Activated CD8-positive, alpha-beta memory T cell treated with anti-CD3 and anti-CD28 coated beads, Interleukin-2, amount 10 ng/mL, durations not matched to agents 7 days and 5 days (primary cell): ENCODE measurements around the gene GFOD1. TPM values are rescaled to one million over a fixed set of nuclear protein-coding genes. Genes with fewer than 3 reads are reported as not detected.
"Not testable (repeated sequence)": the region's sequence is repeated elsewhere in the genome, so short reads cannot be mapped to it uniquely, and the experiment has no call there.

Experiments
- ATAC-seq: fragments of 150-1000 bp; cut with Tn5 transposase; one replicate; pipeline ENCODE4 v1.10.0; 2021; ENCODE audit warnings: moderate library complexity
- CTCF ChIA-PET: fragments of 350-600 bp; sonication (Branson Sonifier 250); formaldehyde crosslinking; loops from one replicate; lab custom pipeline; 2021; ENCODE audit warnings: antibody characterized with exemption; lab: Charles Lee
- DNase-seq: peaks from one replicate; pipeline ENCODE4 v3.0.0-alpha.2; 2020
- H3K27ac Mint-ChIP-seq: one replicate; pipeline ENCODE4 v1.8.0; 2021; ENCODE audit warnings: mild to moderate bottlenecking, mixed read lengths
- H3K27me3 Mint-ChIP-seq: one replicate; pipeline ENCODE4 v1.8.0; 2021; ENCODE audit warnings: mixed read lengths
- H3K36me3 Mint-ChIP-seq: one replicate; pipeline ENCODE4 v1.8.0; 2021; ENCODE audit warnings: mild to moderate bottlenecking, mixed read lengths
- H3K4me1 Mint-ChIP-seq: one replicate; pipeline ENCODE4 v1.8.0; 2021; ENCODE audit warnings: mixed read lengths
- H3K4me3 Mint-ChIP-seq: one replicate; pipeline ENCODE4 v1.8.0; 2021; ENCODE audit warnings: mild to moderate bottlenecking, moderate library complexity, mixed read lengths
- H3K9me3 Mint-ChIP-seq: one replicate; pipeline ENCODE4 v1.8.0; 2022; ENCODE audit warnings: low read depth, mixed read lengths
- total RNA-seq, 2 experiments: library from RNA; stranded (reverse); gene quantifications; one replicate each; pipeline ENCODE4 v1.2.3, GENCODE V29; 2021

GFOD1 gene
- total RNA-seq, 2 experiments from 2014 or later, result 10.6 to 11.6 TPM

DNA sequence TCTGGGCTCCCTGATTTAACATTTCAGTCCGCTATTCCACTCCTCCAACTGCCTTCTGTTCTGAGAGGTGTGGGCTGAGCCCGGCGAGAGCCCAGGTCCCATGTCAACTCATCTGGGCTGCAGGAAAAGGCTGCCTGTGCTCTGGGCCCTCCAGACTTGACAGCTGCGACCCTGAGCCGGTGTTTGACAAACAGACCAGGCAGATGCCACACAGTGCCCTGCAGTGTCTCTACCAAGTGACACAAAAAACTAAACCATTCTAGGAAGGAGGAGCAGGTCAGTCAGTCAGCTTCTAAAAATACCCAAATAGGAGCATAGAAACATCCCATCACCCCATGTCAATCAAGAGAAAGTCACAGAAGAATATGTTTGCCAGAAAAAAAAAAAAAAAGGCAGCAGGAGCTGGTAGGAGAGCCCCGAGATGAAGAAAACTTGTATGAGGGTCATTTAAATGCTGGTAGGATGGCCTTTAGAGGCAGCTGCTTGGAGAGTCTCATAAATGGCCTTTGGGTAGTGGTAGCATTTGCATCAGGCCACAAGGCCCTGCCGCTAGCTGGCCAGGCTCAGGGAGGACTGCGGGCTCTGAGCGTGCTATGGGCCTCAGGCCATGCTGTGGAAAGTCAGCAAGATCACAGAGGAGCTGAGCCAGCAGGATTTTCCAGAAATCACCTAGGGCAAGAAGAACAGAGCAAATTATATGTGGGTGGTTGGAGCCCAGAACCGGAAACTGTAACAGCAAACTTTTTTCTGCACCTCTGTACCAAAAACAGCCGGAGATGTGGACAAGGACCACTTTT is 36.6 kb upstream of the GFOD1 start:
- H3K36me3 Mint-ChIP-seq, result no peaks in the 10 kb centered on the region
- H3K4me3 Mint-ChIP-seq, result no peak overlapping the region
- CTCF ChIA-PET, result interaction anchor here (0.7 kb wide), 1 partner anchor 54 kb away, joined by 3 read pairs; no protein-coding TSS in a partner anchor
- no peaks in the 10 kb centered on the region for H3K9me3 Mint-ChIP-seq
- peaks cover 10% of the 10 kb centered on the region for H3K27me3 Mint-ChIP-seq
- DNase-seq (no peak), ATAC-seq (no peak)
- no peak overlapping the region for H3K27ac Mint-ChIP-seq
- H3K4me1 Mint-ChIP-seq, result peaks cover 2% of the 10 kb centered on the region

DNA sequence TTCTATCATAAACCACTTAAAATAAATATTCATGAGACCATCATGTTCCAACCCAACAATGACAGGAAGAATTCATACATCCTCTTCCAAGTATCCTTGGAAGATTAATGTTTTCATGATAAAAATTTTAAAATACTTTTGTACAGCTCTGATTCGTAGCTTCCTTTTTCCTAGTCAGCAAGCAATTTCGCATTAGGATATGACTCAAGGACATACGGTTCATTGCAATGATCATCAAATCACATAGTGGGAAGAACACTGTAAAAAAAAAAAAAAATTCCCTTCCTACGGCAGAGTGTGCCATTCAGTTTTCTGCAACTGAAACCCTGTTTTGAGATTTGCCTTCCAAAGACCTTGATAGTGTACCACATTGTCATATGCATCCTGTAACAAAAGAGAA is 35.3 kb upstream of the GFOD1 start:
- H3K4me1 Mint-ChIP-seq, result peaks cover 2% of the 10 kb centered on the region
- H3K27ac Mint-ChIP-seq, result no peak overlapping the region
- CTCF ChIA-PET, result no interaction called here
- H3K4me3 Mint-ChIP-seq, result no peak overlapping the region
- H3K9me3 Mint-ChIP-seq, result no peaks in the 10 kb centered on the region
- no peak for DNase-seq
- H3K36me3 Mint-ChIP-seq, result no peaks in the 10 kb centered on the region
- no peak for ATAC-seq
- H3K27me3 Mint-ChIP-seq, result peaks cover 14% of the 10 kb centered on the region

DNA sequence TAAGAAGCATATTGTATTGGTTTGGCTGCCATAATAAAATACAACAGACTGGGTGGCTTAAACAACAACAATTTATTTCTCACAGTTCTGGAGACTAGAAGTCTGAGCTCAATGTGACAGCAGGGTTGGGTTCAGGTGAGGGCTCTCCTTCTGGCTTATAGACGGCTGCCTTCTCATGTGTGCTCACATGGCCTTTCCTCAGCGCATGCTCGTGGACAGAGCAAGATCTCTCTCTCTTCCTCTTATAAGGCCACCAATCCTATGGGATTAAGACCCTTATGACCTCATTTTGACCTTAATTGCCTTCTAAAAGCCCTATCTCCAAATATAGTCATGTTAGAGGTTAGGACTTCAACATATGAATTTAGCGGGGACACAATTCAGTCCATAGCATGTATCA is 32.4 kb upstream of the GFOD1 start:
- ATAC-seq (no peak), DNase-seq (no peak)
- Mint-ChIP-seq H3K4me1 (no peaks in the 10 kb centered on the region), H3K27ac (no peak overlapping the region), H3K9me3 (no peaks in the 10 kb centered on the region), H3K27me3 (peaks cover 18% of the 10 kb centered on the region), H3K36me3 (no peaks in the 10 kb centered on the region), H3K4me3 (no peak overlapping the region)
- CTCF ChIA-PET, result no interaction called here

DNA sequence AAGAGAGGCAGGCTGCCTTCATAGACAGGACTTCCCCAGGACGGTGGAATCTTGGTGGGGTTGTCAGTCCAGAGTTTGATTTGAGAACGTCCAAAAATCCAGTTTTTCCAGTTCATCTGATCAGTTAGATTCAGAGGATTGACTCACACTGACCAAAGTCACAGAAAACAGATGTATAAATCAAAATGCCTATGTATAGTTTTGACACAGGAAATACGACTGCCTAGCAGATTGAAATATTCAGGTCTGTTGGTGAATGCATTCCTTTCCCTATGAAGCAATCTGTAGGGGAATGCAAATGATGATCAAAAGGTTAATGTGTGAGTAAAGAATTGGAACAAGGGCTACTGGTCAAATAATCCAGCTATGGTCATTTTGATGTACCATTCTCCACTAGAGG is 29.7 kb upstream of the GFOD1 start:
- Mint-ChIP-seq H3K27ac (no peak overlapping the region), H3K36me3 (no peaks in the 10 kb centered on the region), H3K4me3 (no peak overlapping the region), H3K27me3 (peaks cover 18% of the 10 kb centered on the region), H3K9me3 (no peaks in the 10 kb centered on the region), H3K4me1 (no peaks in the 10 kb centered on the region)
- ATAC-seq (no peak), DNase-seq (no peak)
- CTCF ChIA-PET, result no interaction called here

DNA sequence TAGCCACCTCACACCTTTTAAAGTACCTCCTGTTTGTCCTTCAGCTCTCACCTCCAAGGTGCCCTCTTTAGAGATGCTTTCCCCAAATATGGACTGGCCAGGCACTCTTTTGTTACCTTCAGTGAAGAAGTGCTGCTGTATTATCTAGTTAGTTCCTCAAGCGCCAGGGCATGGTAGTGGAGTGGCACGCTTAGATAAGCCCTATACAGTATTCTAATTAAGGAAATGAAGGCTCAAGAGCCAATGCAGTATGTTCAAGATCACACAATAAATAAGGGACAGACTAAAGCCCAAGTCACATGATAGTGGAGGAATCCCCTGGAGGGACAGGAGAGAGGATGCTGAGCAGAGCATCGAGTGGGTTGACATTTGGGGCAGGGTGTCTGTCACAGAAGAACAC is 28.5 kb upstream of the GFOD1 start:
- no peak overlapping the region for H3K4me3 Mint-ChIP-seq

DNA sequence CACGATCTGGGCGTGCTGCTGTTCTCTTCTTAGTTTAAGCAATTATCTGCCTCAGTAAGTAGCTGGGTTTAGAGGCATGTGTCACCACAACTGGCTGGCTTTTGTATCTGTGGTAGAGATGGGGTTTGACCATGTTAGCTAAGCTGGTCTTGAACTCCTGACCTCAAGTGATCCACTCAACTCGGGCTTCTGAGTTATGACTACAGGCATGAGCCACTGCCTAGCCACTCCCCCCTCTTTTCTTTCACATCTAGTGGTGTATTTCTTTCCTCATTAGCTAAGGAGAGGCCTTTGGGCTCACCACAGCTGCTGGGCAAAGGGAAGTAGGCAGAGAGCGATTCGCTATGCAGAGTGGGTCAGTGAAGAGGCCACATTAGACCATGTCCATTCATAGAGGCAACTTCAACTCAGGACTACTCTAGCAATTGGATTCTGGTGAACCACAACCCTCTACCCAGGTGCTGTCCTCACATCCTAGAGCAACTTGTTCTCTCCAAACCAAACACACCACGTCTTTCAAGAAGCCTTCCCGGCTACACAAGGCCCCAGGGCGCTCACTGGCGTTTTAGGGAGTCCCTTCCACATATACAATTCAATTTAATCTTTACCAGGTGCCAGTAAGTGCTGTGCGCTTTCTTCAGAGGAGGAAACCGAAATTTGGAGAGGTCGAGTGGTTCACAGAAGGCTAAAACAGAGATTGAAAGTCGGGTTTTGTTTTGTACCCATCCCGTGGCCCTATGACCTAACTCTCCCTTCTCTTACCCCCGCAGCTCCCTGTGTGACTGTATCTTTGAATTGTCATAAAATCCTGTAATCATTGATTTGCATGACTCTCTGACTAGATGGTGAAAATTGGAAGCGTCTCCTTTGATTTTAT is 26.5 kb upstream of the GFOD1 start:
- no peaks in the 10 kb centered on the region for H3K9me3 Mint-ChIP-seq
- H3K4me1 Mint-ChIP-seq, result no peaks in the 10 kb centered on the region
- ATAC-seq (no peak), DNase-seq (no peak)
- no peak overlapping the region for H3K27ac Mint-ChIP-seq
- no peaks in the 10 kb centered on the region for H3K36me3 Mint-ChIP-seq
- no peak overlapping the region for H3K4me3 Mint-ChIP-seq
- peaks cover 7% of the 10 kb centered on the region for H3K27me3 Mint-ChIP-seq
- CTCF ChIA-PET, result no interaction called here

More for the DNA sequence above, 28.5 kb upstream of the GFOD1 start:
- no peaks in the 10 kb centered on the region for H3K36me3 Mint-ChIP-seq
- peaks cover 18% of the 10 kb centered on the region for H3K27me3 Mint-ChIP-seq
- ATAC-seq, result no peak
- no peak for DNase-seq
- CTCF ChIA-PET, result no interaction called here
- no peak overlapping the region for H3K27ac Mint-ChIP-seq
- H3K9me3 Mint-ChIP-seq, result no peaks in the 10 kb centered on the region
- no peaks in the 10 kb centered on the region for H3K4me1 Mint-ChIP-seq

DNA sequence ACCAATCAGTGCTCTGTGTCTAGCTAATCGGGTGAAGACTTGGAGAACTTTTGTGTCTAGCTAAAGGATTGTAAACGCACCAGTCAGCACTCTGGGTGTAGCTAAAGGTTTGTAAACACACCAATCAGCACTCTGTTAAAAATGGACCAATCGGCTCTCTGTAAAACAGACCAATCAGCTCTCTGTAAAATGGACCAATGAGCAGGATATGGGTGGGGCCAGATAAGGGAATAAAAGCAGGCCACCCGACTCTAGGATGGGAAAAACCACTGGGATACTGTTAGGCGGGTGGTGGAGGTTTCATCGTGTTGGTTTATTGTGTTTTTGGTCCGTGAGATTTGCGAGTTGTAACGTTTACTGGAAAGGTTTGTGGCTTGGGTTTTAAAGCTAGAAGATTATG is 25.5 kb upstream of the GFOD1 start:
- Mint-ChIP-seq H3K27me3 (peaks cover 10% of the 10 kb centered on the region), H3K27ac (no peak overlapping the region), H3K4me3 (no peak overlapping the region), H3K9me3 (no peaks in the 10 kb centered on the region), H3K4me1 (no peaks in the 10 kb centered on the region), H3K36me3 (no peaks in the 10 kb centered on the region)
- DNase-seq (no peak), ATAC-seq (no peak)
- CTCF ChIA-PET, result no interaction called here

DNA sequence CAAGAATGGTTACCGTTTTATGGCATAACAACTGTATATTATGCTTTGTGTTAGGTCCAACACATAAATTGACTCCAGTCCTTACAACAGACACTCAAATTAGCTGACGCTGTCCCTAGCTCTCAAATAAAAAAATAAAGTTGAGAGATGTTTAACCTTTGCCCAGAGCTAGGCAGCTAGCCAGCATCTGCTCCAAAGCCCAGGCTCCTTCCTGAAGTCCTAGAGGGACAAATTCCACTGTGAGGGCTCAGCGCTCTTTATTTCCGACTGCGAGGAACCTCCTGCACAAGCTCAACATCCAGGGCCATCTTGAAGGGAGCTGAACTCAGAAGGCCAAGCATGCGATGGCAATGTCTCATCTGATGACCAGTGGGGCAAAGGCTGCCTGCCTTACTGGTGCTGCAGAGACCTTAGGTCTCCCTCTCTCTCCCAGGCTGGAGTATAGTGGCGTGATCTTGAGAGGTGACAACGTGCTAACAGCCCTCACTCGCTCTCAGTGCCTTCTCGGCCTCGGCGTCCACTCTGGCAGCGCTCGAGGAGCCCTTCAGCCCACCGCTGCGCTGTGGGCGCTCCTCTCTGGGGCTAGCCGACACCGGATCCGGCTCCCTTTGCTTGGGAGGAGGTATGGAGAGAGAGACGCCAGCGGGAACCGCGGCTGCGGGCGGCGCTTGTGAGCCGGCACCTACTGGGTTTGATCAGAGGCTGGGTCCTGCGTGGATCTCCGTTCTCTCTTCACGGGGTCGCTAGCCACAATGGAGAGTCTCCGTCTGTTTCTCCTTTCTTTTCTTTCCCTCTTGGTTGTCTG is 24.7 kb upstream of the GFOD1 start:
- Mint-ChIP-seq H3K4me3 (no peak overlapping the region), H3K27me3 (peaks cover 10% of the 10 kb centered on the region), H3K27ac (no peak overlapping the region), H3K36me3 (no peaks in the 10 kb centered on the region), H3K4me1 (no peaks in the 10 kb centered on the region), H3K9me3 (no peaks in the 10 kb centered on the region)
- ATAC-seq (no peak), DNase-seq (no peak)
- CTCF ChIA-PET, result no interaction called here

DNA sequence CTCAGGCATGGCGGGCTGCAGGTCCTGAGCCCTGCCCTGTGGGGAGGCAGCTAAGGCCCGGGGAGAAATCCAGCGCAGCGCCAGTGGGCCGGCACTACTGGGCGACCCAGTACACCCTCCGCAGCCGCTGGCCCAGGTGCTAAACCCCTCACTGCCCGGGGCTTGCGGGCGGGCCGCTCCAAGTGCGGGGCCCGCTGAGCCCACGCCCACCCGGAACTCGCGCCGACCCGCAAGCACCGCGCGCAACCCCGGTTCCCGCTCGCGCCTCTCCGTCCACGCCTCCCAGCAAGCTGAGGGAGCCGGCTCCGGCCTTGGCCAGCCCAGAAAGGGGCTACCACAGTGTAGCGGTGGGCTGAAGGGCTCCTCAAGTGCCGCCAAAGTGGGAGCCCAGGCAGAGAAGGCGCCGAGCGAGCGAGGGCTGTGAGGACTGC is 23.8 kb upstream of the GFOD1 start:
- H3K9me3 Mint-ChIP-seq, H3K4me1 Mint-ChIP-seq, ATAC-seq, H3K4me3 Mint-ChIP-seq, H3K27ac Mint-ChIP-seq, DNase-seq, H3K36me3 Mint-ChIP-seq, CTCF ChIA-PET: not testable (repeated sequence)
- peaks cover 12% of the 10 kb centered on the region for H3K27me3 Mint-ChIP-seq

DNA sequence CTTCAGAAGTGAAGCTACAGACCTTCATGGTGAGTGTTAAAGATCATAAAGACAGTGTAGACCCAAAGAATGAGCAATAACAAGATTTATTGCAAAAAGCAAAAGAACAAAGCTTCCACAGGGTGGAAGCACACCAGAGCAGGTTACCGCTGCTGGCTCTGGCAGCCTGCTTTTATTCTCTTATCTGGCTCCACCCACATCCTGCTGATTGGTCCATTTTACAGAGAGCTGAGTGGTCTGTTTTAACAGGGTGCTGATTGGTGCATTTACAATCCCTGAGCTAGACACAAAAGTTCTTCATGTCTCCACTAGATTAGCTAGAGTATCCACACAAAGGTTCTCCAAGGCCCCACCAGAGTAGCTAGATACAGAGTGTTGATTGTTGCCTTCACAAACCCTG is 23.0 kb upstream of the GFOD1 start:
- H3K27ac Mint-ChIP-seq, H3K4me1 Mint-ChIP-seq, H3K9me3 Mint-ChIP-seq, DNase-seq, H3K27me3 Mint-ChIP-seq, H3K4me3 Mint-ChIP-seq, CTCF ChIA-PET, ATAC-seq, H3K36me3 Mint-ChIP-seq: not testable (repeated sequence)

DNA sequence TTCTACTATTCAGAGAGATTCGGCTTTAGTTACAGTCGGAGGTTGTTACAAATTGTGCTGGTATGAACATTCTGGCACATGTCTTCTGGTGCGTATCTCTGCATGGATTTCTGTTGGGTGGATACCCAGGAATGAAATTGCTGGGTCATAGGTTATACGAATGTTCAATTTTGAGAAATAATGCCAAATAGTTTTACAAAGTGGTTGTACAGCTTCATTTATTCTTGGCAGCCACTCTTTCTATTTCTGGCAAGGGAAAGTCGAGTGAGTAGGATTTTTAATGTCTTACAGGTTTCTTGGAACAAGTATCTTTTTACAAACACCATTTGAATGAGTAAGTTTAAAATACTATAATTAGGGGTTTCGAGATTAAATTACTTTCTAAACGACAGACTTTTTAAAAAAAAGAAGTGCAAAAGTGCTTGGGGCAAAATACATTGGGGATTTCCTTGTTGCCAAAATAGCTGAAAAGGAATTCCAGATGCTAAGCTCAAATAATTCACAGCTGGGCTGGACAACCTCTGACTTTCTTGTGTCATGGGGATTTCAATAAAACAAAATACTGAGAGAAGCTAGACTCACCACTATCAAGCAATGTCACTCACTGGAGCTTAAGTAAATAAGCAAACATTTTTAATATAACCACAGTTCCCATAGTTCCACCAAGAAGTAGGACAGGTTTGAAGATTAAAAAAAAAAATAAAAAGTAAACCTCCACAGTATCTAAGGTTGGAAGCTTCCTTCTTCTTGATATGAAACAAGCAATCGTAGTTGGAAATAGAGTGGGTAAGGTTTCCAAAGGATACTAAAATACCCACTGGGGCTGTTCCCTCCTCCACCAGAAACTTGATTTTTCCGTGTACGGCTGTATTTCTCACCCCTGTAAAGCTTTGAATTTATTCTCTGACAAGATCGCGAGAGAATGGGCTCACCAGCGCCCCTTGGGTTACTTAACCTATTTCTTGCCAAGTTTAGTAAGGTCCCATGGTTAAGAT is 21.6 kb upstream of the GFOD1 start:
- Mint-ChIP-seq H3K9me3 (no peaks in the 10 kb centered on the region), H3K36me3 (no peaks in the 10 kb centered on the region), H3K4me3 (no peak overlapping the region), H3K4me1 (peaks cover 2% of the 10 kb centered on the region), H3K27me3 (peaks cover 10% of the 10 kb centered on the region), H3K27ac (no peak overlapping the region)
- CTCF ChIA-PET, result no interaction called here
- DNase-seq (no peak), ATAC-seq (no peak)

DNA sequence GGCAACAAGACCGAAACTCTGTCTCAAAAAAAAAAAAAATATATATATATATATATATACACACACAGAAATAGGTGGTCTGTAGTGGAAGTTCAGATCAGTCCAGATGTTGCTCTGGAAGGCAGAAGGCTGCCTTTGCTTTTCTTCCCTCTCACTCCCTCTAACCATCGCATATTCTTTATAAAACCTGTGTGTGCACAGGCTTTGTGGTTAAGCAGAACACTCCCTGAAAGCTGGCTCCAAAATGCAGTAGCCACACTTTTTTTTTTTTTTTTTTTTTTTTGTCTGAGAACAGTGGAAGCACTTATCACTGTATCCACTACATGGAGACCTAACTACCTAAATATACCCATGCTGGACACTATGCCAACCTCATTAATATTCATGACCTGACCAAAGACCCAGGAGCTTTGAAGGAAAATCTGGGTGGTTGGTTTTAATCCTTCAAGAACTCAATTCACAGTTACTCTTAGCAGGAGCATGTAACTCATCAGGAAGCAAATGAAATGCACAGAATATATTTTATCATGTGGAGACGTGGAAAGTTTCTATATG is 20.0 kb upstream of the GFOD1 start:
- Mint-ChIP-seq H3K4me3 (no peak overlapping the region), H3K27ac (no peak overlapping the region), H3K9me3 (peaks cover 2% of the 10 kb centered on the region), H3K4me1 (peaks cover 2% of the 10 kb centered on the region), H3K27me3 (peaks cover 10% of the 10 kb centered on the region), H3K36me3 (no peaks in the 10 kb centered on the region)
- DNase-seq (no peak), ATAC-seq (no peak)
- CTCF ChIA-PET, result no interaction called here
